ENCODE results near the gene NUDT4B.
"Not testable (repeated sequence)": the region's sequence is repeated elsewhere in the genome, so short reads cannot be mapped to it uniquely, and the experiment has no call there.

Gene NUDT4B

GRCh38 chr1:148748563-148749334 lies at the start of gene NUDT4B:
TSS of gene NUDT4B (plus strand) at chr1:148748774. CDS start at chr1:148748953, 179 bp downstream.
- not testable (repeated sequence) for H3K4me3 ChIP-seq (ENCODE audit: low read depth, low read length)

GRCh38 chr1:148699357-148699756 lies 49.2 kb upstream of the NUDT4B start:
- not testable (repeated sequence) for H3K4me3 ChIP-seq (ENCODE audit: low read depth, low read length); DNase-seq (ENCODE audit: low read depth)

More at GRCh38 chr1:148748563-148749334, at the start of gene NUDT4B:
- not testable (repeated sequence) for DNase-seq (ENCODE audit: low read depth)

- not testable (repeated sequence) for DNase-seq (ENCODE audit: low read depth); H3K4me3 ChIP-seq (ENCODE audit: low read depth, low read length)
These were observed 46.3 kb upstream of the NUDT4B start for GRCh38 chr1:148702242-148702641.

GRCh38 chr1:148703973-148704591 lies 44.5 kb upstream of the NUDT4B start:
- DNase-seq (ENCODE audit: low read depth); H3K4me3 ChIP-seq (ENCODE audit: low read depth, low read length): not testable (repeated sequence)

DNA sequence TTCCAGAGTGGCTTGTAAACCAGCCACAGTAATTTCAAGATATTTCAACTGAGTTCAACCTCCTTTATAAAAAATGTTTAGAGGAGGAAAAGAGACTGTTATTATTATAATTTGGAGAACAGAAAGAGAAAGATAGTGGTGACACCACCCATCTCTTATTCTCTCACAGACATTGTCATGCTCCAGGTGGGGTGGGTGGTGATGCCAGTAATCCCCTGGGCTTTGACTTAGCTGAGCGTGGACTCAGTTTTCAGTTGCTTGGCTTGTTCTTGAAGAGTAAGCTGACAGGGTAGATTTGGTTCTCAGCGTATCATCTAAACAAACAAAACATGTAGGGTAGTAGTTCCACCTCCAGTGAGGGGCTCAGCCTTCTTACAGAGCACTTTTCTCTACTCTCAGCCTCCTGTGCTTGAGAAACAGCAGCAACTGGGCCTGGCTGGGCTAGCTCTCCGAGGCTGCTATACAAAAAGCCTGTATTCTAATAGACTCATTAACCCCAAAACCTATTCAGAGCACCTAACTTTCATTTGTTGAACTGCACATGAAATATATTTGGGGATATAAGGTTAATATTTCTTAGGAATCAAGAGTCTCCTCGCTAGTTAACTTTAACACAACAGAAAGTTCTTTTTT lies 43.1 kb upstream of the NUDT4B start:
- H3K4me3 ChIP-seq (ENCODE audit: low read depth, low read length); DNase-seq (ENCODE audit: low read depth): not testable (repeated sequence)

DNA sequence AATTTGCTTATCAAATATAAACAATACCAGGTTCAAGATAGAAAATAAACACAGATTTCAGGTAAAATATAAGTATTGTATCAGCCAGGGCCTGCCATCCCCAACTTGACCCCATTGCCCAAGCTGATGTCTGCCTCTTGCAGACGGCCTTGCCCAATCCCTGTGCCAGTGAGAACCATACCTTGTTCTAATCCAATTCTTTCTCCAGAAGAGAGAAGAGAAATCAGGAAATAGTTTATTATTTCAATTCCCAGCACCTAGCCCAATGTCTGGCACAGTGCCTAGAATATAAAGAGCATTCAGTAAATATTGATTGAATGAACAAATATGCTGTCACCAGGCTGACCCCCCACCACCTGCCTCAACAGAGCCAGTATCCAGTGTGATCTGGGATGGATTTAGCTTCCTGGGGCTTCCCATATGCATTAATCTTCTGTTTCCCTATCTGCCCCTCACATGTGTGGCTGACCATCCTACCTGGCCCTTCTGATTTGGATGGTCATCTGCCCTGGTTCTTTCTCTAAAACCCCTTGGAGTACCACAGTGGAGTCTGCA lies 39.7 kb upstream of the NUDT4B start:
- H3K4me3 ChIP-seq (ENCODE audit: low read depth, low read length); DNase-seq (ENCODE audit: low read depth): not testable (repeated sequence)

- H3K4me3 ChIP-seq (ENCODE audit: low read depth, low read length); DNase-seq (ENCODE audit: low read depth): not testable (repeated sequence)
These were observed 37.6 kb upstream of the NUDT4B start for GRCh38 chr1:148710772-148711523.

- not testable (repeated sequence) for DNase-seq (ENCODE audit: low read depth); H3K4me3 ChIP-seq (ENCODE audit: low read depth, low read length)
These were observed 36.2 kb upstream of the NUDT4B start for GRCh38 chr1:148712353-148712752.

- H3K4me3 ChIP-seq (ENCODE audit: low read depth, low read length); DNase-seq (ENCODE audit: low read depth): not testable (repeated sequence)
These were observed 33.1 kb upstream of the NUDT4B start for GRCh38 chr1:148715518-148715917.

GRCh38 chr1:148716966-148717520 lies 31.5 kb upstream of the NUDT4B start:
- not testable (repeated sequence) for H3K4me3 ChIP-seq (ENCODE audit: low read depth, low read length); DNase-seq (ENCODE audit: low read depth)

- H3K4me3 ChIP-seq (ENCODE audit: low read depth, low read length); DNase-seq (ENCODE audit: low read depth): not testable (repeated sequence)
These were observed 27.7 kb upstream of the NUDT4B start for GRCh38 chr1:148720918-148721317.

DNA sequence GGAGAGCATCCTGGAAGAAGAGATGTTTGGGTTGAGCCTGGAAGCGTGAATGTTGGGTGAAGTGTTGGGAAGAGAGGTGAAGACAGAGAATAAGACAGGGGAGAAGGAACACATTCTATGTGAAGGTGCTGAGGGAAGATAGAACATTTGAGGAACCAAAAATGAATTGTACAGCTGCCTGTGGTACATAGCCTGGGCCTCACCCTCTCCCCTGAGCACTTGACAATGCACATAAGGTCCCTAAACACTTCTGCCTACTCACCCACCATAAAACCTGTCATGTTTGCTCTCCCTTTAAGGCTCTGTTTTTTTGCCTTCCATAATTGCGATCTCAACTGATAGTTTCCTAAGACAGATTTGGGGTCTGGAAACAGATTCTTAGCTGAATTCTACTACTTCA lies 25.8 kb upstream of the NUDT4B start:
- DNase-seq (ENCODE audit: low read depth); H3K4me3 ChIP-seq (ENCODE audit: low read depth, low read length): not testable (repeated sequence)

DNA sequence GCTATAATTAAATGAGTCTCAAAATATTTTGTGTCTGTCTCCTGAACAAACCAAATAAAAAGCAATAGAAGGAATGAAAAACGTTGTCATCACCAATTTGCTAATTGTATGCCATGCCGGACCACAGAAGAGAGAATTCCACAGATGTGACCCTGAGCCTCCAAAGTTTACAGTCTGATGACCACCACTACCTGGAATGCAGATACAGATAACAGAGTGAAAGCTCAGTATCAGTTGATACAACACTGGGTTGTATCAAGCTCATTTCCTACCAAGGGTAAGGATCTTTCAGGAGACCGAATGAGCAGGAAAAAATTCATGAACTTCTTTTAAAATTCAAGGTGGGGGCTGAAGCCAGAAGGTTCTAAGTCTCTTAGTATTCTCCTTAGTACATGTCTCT lies 25.1 kb upstream of the NUDT4B start:
- DNase-seq (ENCODE audit: low read depth); H3K4me3 ChIP-seq (ENCODE audit: low read depth, low read length): not testable (repeated sequence)

- not testable (repeated sequence) for DNase-seq (ENCODE audit: low read depth); H3K4me3 ChIP-seq (ENCODE audit: low read depth, low read length)
These were observed 23.7 kb upstream of the NUDT4B start for GRCh38 chr1:148724872-148725271.

DNA sequence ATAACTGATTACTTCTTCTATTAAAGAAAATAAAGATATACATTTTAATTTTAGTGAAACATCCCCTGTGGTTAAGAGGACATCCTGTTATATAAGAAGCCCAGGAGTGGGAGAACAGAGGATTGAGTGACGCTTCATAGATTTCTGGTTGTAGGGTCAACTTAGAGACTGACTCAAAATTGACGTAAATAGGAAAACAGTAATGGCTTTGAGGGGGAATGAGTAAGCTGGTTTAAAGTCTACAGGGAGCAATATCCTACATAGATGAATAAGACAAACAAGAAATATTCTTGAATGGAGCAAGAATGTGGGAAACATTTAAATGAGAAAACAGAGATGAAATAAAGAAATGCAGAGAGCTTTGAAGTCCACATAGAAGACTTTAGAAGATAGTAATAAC lies 20.7 kb upstream of the NUDT4B start:
- not testable (repeated sequence) for DNase-seq (ENCODE audit: low read depth)

DNA sequence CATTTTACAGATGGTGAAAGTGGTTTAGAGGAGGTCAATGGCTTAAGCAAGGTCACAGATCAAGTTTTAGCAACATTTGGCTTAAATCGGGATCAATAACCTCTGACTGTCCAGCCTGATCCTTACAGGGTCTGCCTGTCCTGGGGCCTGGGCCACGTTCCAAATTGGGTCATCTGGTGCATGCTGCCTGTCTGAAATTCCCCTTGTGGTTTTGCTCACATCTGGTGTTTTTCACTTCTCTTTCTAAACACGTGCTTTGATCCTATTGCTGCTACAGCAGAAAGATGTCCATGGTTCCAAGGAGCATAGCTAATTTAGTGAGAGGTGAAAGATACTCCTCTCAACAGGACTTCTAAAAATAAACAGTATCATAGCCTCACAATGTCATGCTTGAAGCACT lies 19.4 kb upstream of the NUDT4B start:
- not testable (repeated sequence) for DNase-seq (ENCODE audit: low read depth); H3K4me3 ChIP-seq (ENCODE audit: low read depth, low read length)

More for the DNA sequence above, 20.7 kb upstream of the NUDT4B start:
- H3K4me3 ChIP-seq (ENCODE audit: low read depth, low read length), result not testable (repeated sequence)

GRCh38 chr1:148729541-148729940 lies 19.0 kb upstream of the NUDT4B start:
- not testable (repeated sequence) for DNase-seq (ENCODE audit: low read depth)

GRCh38 chr1:148732277-148732676 lies 16.3 kb upstream of the NUDT4B start:
- not testable (repeated sequence) for H3K4me3 ChIP-seq (ENCODE audit: low read depth, low read length); DNase-seq (ENCODE audit: low read depth)

More at GRCh38 chr1:148729541-148729940, 19.0 kb upstream of the NUDT4B start:
- not testable (repeated sequence) for H3K4me3 ChIP-seq (ENCODE audit: low read depth, low read length)
